Osteoblast (primary cell): ENCODE results near the gene PTPN2. TPM values are rescaled to one million over a fixed set of nuclear protein-coding genes. Genes with fewer than 3 reads are reported as not detected.
A peak's percentile ranks its signal among the peaks of the same experiment; 100 is the strongest.

Experiments used
- DNase-seq: peaks from one replicate; pipeline ENCODE4 v3.0.0; 2011; ENCODE audit warnings: low spot score, mixed read lengths; ENCODE audit not compliant: insufficient read length; ENCODE audit errors: missing footprints
- H2AFZ ChIP-seq: 2 replicates; pipeline ENCODE4 v1.6.0; 2011; ENCODE audit warnings: mild to moderate bottlenecking, low read length
- H3K27ac ChIP-seq: 2 replicates; pipeline ENCODE4 v1.5.1; 2011; ENCODE audit warnings: mild to moderate bottlenecking, low read depth, low read length, moderate library complexity
- H3K27me3 ChIP-seq: 2 replicates; pipeline ENCODE4 v1.6.0; 2012; ENCODE audit warnings: mild to moderate bottlenecking, control low read depth, inconsistent platforms, low read length, moderate library complexity; ENCODE audit not compliant: insufficient read depth
- H3K36me3 ChIP-seq: 2 replicates; pipeline ENCODE4 v1.5.1; 2011; ENCODE audit warnings: mild to moderate bottlenecking, low read length, control low read depth, moderate library complexity; ENCODE audit not compliant: insufficient read depth
- H3K4me1 ChIP-seq: 2 replicates; pipeline ENCODE4 v1.5.1; 2011; ENCODE audit warnings: mild to moderate bottlenecking, low read length, control low read depth, moderate library complexity; ENCODE audit not compliant: insufficient read depth
- H3K4me2 ChIP-seq: 2 replicates; pipeline ENCODE4 v1.6.0; 2011; ENCODE audit warnings: mild to moderate bottlenecking, low read length; ENCODE audit not compliant: insufficient read depth
- H3K4me3 ChIP-seq: fragments of 200-600 bp; sonication (generic); 3 replicates; pipeline ENCODE4 v1.5.1; 2012; ENCODE audit warnings: mild to moderate bottlenecking, low read length, inconsistent platforms; ENCODE audit not compliant: insufficient read depth
- H3K79me2 ChIP-seq: 2 replicates; pipeline ENCODE4 v1.6.0; 2012; ENCODE audit warnings: mild to moderate bottlenecking, low read length, control low read depth, inconsistent platforms; ENCODE audit not compliant: insufficient read depth
- H3K9me3 ChIP-seq: 2 replicates; pipeline ENCODE4 v1.5.1; 2011; ENCODE audit warnings: low read depth, low read length, control low read depth
- H4K20me1 ChIP-seq: 2 replicates; pipeline ENCODE4 v1.6.0; 2012; ENCODE audit warnings: mild to moderate bottlenecking, low read length, control low read depth; ENCODE audit not compliant: insufficient read depth
- CTCF ChIP-seq: IDR thresholded peaks from 2 replicates; pipeline ENCODE4 v1.5.1; 2011; ENCODE audit warnings: mild to moderate bottlenecking, low read depth, low read length, moderate library complexity; ENCODE audit errors: extremely low read depth
- total RNA-seq: library from RNA; depleted of rRNA; stranded (reverse); fragments of >200 nt; gene quantifications from 2 replicates; pipeline ENCODE4 v1.2.3, GENCODE V29; 2012

Gene PTPN2
- total RNA-seq, 1 donor: 37.6 TPM

- Histone ChIP-seq H3K4me1 (no peaks in the 10 kb centered on the region), H3K27me3 (peaks cover 2% of the 10 kb centered on the region), H2AFZ (no peak overlapping the region), H3K4me2 (no peak overlapping the region), H3K27ac (no peak overlapping the region), H3K9me3 (no peaks in the 10 kb centered on the region), H4K20me1 (peaks cover 3% of the 10 kb centered on the region), H3K4me3 (no peak overlapping the region), H3K36me3 (no peaks in the 10 kb centered on the region), H3K79me2 (no peaks in the 10 kb centered on the region)
- no peak for TF ChIP-seq CTCF
- peak; percentile 52 for DNase-seq
These were observed 7.5 kb upstream of the PTPN2 start for GRCh38 chr18:12891561-12891960.

GRCh38 chr18:12890964-12891363, 6.9 kb upstream of the PTPN2 start:
- no peaks in the 10 kb centered on the region for H3K36me3 ChIP-seq
- H2AFZ ChIP-seq: no peak overlapping the region
- no peak overlapping the region for H3K4me2 ChIP-seq
- no peak for DNase-seq
- H3K9me3 ChIP-seq: no peaks in the 10 kb centered on the region
- H3K79me2 ChIP-seq: no peaks in the 10 kb centered on the region
- peaks cover 3% of the 10 kb centered on the region for H4K20me1 ChIP-seq
- H3K4me3 ChIP-seq: no peak overlapping the region
- peaks cover 2% of the 10 kb centered on the region for H3K27me3 ChIP-seq
- H3K4me1 ChIP-seq: no peaks in the 10 kb centered on the region
- no peak for TF ChIP-seq CTCF
- H3K27ac ChIP-seq: no peak overlapping the region

GRCh38 chr18:12886498-12887126, 2.6 kb upstream of the PTPN2 start:
- no peak overlapping the region for H3K4me2 ChIP-seq
- H3K27me3 ChIP-seq: no peaks in the 10 kb centered on the region
- peak; percentile 36 for TF ChIP-seq CTCF
- peak; percentile 65 for DNase-seq
- H3K36me3 ChIP-seq: no peaks in the 10 kb centered on the region
- peaks cover 12% of the 10 kb centered on the region for H4K20me1 ChIP-seq
- H3K9me3 ChIP-seq: no peaks in the 10 kb centered on the region
- H3K4me1 ChIP-seq: peaks cover 14% of the 10 kb centered on the region
- H3K27ac ChIP-seq: no peak overlapping the region
- H3K79me2 ChIP-seq: peaks cover 19% of the 10 kb centered on the region
- no peak overlapping the region for H2AFZ ChIP-seq
- no peak overlapping the region for H3K4me3 ChIP-seq

GRCh38 chr18:12885500-12885899, 1.5 kb upstream of the PTPN2 start:
- no peaks in the 10 kb centered on the region for H3K27me3 ChIP-seq
- DNase-seq: no peak
- H3K79me2 ChIP-seq: peaks cover 30% of the 10 kb centered on the region
- H4K20me1 ChIP-seq: peaks cover 22% of the 10 kb centered on the region
- no peak overlapping the region for H3K4me3 ChIP-seq
- H3K4me2 ChIP-seq: no peak overlapping the region
- no peaks in the 10 kb centered on the region for H3K36me3 ChIP-seq
- no peak for TF ChIP-seq CTCF
- H3K4me1 ChIP-seq: peaks cover 14% of the 10 kb centered on the region
- H2AFZ ChIP-seq: no peak overlapping the region
- H3K9me3 ChIP-seq: no peaks in the 10 kb centered on the region
- H3K27ac ChIP-seq: no peak overlapping the region
